Activated CD8-positive, alpha-beta memory T cell treated with anti-CD3 and anti-CD28 coated beads, Interleukin-2, amount 50 U/mL, for 1 hour (primary cell): Measurements from ENCODE around the gene CORO1A.
"Not testable (repeated sequence)": the region's sequence is repeated elsewhere in the genome, so short reads cannot be mapped to it uniquely, and the experiment has no call there.

Experiments used
- DNase-seq: peaks from one replicate; pipeline ENCODE4 v3.0.0-alpha.2; 2020; ENCODE audit errors: extremely low read depth

Gene CORO1A

DNA sequence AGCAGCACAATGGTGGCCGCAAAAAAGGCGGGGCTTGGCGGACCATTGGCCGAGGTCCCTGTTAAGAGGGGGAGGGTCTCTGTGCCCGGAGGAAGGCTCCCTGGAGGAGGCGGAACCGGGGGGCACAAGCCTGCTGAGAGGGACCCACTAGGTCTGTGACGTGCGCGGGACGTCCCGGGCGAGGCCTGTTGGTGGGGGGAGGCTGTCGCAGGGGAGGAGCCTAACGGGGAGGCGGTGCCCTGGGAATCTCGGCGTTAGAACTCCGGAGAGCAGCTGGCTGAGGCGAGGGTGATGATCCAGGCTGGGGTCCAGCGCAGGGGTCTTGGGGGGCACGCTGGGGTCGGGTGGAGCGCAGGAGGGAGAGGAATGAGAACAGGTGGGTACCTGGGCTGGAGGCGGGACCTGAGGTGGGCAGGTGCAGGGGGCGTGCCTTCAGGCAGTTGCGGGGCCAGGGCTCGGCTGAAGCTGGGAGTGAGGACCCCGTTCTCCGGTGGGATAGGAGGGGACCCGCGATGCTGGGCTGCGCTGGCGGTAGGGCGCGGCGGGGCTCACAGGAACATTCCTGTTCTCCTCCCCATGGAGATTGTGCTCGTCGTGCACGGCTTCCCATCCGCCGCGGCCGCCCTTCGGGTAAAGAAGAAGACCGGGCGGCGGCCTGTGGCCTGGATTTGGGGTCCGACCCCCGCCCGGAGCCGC is 22.3 kb downstream of the CORO1A start:
- DNase-seq = not testable (repeated sequence)

GRCh38 chr16:30206252-30206651 is 22.9 kb downstream of the CORO1A start:
- not testable (repeated sequence) for DNase-seq

DNA sequence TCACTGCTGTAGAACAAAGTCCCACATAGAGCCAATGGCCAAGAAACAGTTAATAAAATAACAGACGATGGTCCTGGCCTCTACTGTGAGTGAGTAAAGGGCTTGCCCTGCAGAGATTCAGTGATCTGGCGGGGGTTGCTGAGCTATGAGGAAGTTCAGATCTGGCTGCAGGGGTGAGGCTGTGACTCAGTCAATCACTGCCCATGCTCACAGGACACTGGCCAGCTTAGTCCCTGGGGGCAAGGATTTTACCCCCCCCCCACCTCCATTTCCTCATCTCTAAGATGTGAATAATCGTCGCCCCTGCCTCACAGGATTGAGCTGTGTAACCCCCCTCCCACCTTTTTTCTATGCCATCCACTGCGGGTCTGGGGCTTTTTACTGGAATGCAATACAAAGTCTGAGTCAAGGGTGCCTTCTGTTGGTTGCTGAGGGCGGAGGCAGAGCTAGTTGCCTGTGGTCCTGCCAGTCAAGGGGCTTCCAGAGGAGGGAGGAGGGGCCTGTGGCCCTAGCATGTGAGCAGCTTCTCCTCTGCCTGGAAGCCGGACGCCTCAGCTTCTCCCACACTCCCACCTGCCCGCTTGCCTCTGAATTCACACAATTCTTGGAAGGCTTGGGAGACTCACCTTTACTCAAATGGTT is 23.8 kb downstream of the CORO1A start:
- DNase-seq = not testable (repeated sequence)

- not testable (repeated sequence) for DNase-seq
Observed at GRCh38 chr16:30209032-30209431, 25.6 kb downstream of the CORO1A start.

DNA sequence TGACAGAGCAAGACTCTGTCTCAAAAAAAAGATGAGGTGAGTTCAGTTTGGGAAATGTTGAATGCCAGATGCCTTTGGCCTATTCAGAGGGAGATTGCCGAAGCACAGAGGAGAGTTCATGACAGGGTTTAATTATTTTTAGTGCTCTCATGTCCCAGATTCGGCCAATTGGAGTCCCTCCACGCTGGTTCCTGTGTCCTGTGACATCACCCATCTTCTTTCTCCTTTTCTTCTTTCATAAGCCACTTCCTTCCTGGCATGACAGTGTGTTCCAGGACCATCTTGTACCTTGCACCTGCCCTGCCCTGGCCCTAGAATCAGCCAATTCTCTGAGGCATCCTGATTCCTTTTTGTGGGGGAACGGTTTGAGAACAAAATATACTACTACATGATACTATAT is 28.0 kb downstream of the CORO1A start:
- DNase-seq = not testable (repeated sequence)

DNA sequence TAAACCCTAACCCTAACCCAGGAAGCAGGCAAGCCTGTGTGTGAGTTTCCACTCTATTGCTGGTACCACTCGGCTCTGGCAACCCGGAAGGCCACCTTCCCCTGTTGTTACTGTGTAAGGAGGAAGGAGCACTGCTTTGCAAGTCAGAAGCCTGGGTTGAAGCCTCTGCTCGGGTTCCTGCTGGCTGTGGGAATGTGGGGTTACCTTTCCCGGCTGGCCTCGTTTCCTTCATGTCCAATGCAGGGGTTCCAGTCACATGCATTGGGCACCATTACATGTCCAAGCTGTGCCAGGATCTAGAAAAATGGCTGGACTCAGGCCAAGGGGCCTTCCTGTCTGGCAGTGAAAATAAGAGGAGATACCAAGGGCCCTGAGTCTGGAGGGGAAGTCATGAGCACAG is 33.7 kb downstream of the CORO1A start:
- DNase-seq = not testable (repeated sequence)
